Nephron (organoid): ENCODE results near the gene KLHL17.
A peak's percentile ranks its signal among the peaks of the same experiment; 100 is the strongest.

Experiments used
- H3K27ac Mint-ChIP-seq, 3 experiments: 2 replicates each; pipeline ENCODE4 v1.8.0; 2020; ENCODE audit warnings: mixed read lengths in 3 of 3, mild to moderate bottlenecking in 2 of 3, moderate library complexity in 1 of 3
- H3K27me3 Mint-ChIP-seq: 2 replicates; pipeline ENCODE4 v1.8.0; 2021; ENCODE audit warnings: low read depth, mild to moderate bottlenecking, moderate library complexity, mixed read lengths
- H3K36me3 Mint-ChIP-seq: 2 replicates; pipeline ENCODE4 v1.8.0; 2020; ENCODE audit warnings: low read depth, mixed read lengths
- H3K4me1 Mint-ChIP-seq: 2 replicates; pipeline ENCODE4 v1.8.0; 2020; ENCODE audit warnings: mixed read lengths
- H3K4me3 Mint-ChIP-seq, 3 experiments: 2 replicates each; pipeline ENCODE4 v1.8.0; 2020; ENCODE audit warnings: mild to moderate bottlenecking in 3 of 3, mixed read lengths in 3 of 3, moderate library complexity in 2 of 3
- H3K9me3 Mint-ChIP-seq: 2 replicates; pipeline ENCODE4 v1.8.0; 2020; ENCODE audit warnings: mixed read lengths
- TF ChIP-seq, protein P1 (sequence below), 3 experiments: fragments of 200-600 bp; sonication (generic); IDR thresholded peaks; one replicate each; pipeline ENCODE4 v1.5.0; 2021; ENCODE audit warnings: antibody characterized with exemption in 3 of 3; ENCODE audit not compliant: unreplicated experiment in 3 of 3

Gene KLHL17

DNA sequence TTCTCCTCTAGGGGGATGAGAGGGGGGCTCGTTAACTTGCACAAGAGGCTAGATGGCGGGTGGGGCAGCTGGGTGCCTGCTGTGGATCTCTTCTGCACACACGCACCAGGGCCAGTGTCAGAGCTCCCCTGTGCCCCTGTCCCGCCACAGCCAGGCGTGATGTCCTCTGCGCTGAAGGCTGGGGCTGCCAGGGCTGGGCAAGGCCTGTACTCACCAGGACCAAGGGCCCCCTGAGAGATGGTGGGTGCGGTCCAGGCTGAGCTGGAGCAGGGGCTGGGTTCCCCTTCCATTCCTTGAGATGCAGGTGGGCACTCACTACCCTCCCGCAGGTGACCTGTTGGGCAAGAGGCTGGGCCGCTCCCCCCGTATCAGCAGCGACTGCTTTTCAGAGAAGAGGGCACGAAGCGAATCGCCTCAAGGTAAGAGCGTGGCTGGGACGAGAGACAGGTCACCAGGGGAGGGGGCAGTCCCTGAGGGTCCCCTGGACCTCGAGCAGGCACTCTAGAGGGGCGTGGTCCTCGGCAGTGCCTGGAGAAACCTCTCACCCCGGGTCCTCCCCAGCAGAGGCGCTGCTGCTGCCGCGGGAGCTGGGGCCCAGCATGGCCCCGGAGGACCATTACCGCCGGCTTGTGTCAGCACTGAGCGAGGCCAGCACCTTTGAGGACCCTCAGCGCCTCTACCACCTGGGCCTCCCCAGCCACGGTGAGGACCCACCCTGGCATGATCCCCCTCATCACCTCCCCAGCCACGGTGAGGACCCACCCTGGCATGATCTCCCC, 21.5 kb upstream of the KLHL17 start:
- peaks cover 23% of the 10 kb centered on the region for H3K27me3 Mint-ChIP-seq
- TF ChIP-seq, protein P1, sequence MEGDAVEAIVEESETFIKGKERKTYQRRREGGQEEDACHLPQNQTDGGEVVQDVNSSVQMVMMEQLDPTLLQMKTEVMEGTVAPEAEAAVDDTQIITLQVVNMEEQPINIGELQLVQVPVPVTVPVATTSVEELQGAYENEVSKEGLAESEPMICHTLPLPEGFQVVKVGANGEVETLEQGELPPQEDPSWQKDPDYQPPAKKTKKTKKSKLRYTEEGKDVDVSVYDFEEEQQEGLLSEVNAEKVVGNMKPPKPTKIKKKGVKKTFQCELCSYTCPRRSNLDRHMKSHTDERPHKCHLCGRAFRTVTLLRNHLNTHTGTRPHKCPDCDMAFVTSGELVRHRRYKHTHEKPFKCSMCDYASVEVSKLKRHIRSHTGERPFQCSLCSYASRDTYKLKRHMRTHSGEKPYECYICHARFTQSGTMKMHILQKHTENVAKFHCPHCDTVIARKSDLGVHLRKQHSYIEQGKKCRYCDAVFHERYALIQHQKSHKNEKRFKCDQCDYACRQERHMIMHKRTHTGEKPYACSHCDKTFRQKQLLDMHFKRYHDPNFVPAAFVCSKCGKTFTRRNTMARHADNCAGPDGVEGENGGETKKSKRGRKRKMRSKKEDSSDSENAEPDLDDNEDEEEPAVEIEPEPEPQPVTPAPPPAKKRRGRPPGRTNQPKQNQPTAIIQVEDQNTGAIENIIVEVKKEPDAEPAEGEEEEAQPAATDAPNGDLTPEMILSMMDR (IDR thresholded peaks at IDR 0.05; ENCODE audit: unreplicated experiment in 3 of 3) = peak in 1 of 3 experiments; percentile 15
- peaks cover under 1% of the 10 kb centered on the region for H3K36me3 Mint-ChIP-seq
- H3K4me3 Mint-ChIP-seq = peak overlapping the region; percentile 21 to 38 (median 34)
- H3K4me1 Mint-ChIP-seq = peaks cover 28% of the 10 kb centered on the region
- H3K27ac Mint-ChIP-seq = peak overlapping the region; percentile 84 to 93 (median 85)
- no peaks in the 10 kb centered on the region for H3K9me3 Mint-ChIP-seq

DNA sequence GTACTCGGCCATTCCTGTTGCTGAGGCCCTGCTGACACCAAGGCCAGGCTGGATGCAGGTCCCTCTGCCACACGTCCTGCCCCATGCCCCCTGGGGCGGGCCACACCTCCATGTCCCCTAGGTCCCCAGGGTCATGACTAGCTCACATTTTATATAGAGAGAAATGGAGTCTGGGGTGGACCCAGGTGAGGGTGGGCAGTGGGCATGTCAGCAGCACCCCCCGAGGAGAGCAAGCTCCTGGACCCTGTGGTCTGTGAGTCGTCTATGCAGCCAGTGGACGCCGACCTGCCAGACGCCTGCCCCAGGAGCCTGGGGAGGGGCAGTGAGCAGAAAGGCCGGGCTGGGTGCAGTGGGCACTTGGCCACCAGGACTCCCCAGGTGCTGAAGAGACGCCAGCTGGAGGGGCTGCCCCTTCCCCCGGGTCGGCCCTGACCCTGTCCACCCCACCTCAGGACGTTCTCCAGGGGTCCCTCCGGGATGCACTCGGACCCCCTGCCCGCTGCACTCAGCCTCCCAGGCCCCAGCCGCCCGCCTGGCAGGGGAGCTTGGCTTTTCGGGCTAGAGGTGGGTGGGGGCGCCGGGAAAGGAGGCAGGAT, 20.8 kb upstream of the KLHL17 start:
- peaks cover 6% of the 10 kb centered on the region for H3K36me3 Mint-ChIP-seq
- TF ChIP-seq, protein P1 (IDR thresholded peaks at IDR 0.05; ENCODE audit: unreplicated experiment in 3 of 3) = no peak
- peak overlapping the region; percentile 9 to 38 (median 34) for H3K4me3 Mint-ChIP-seq
- peaks cover 26% of the 10 kb centered on the region for H3K27me3 Mint-ChIP-seq
- H3K9me3 Mint-ChIP-seq = no peaks in the 10 kb centered on the region
- H3K27ac Mint-ChIP-seq = peak overlapping the region; percentile 59 to 93 (median 91)
- H3K4me1 Mint-ChIP-seq = peaks cover 35% of the 10 kb centered on the region

DNA sequence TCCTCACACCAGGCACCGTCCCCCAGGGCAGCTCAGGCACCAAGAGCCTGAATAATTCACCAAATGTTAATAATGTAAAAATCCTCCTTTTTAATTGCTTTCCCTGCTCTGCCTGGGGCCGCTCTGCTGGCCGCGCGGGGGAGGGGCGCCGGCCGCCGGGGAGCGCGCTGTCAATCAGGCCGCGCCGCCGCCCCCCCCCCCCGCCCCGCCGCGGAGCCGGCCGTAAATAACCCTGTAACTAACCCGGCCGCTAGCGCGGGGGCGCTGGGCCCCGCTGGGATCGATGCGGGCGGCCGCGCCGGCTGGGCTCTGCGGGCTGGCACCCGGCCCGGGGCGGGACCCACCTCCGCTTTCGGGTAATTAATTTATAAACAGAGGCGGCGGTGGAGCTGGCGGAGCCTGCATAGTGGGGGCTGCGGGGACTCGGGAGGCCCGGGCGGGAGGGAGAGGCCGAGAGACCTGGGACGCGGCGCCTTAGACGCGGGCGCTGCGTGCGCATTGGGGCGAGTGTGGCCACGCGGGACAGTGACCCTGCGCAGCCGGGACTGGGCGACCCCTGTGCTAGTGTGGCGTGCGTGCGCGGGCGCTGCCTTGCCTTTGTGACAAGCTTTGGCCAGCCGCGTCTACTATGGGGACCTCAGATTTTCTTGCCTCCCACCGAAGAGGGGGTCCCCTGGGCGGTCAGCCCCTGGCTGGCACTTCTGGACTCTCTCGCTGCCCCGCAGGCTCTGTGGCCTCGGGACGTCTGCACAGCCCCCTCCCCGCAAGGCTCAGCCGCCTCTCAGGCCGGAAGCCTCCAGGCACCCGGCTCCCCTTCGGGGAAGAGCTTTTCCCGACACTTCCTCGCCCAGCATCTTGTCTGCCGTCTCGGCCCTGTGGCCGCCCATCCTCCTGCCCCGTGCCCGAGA, 20.0 kb upstream of the KLHL17 start:
- H3K4me3 Mint-ChIP-seq = peak overlapping the region; percentile 52 to 56 (median 54)
- peak overlapping the region; percentile 74 to 93 (median 91) for H3K27ac Mint-ChIP-seq
- peaks cover 11% of the 10 kb centered on the region for H3K36me3 Mint-ChIP-seq
- H3K27me3 Mint-ChIP-seq = peaks cover 21% of the 10 kb centered on the region
- TF ChIP-seq, protein P1 (IDR thresholded peaks at IDR 0.05; ENCODE audit: unreplicated experiment in 3 of 3) = no peak
- no peaks in the 10 kb centered on the region for H3K9me3 Mint-ChIP-seq
- peaks cover 33% of the 10 kb centered on the region for H3K4me1 Mint-ChIP-seq

DNA sequence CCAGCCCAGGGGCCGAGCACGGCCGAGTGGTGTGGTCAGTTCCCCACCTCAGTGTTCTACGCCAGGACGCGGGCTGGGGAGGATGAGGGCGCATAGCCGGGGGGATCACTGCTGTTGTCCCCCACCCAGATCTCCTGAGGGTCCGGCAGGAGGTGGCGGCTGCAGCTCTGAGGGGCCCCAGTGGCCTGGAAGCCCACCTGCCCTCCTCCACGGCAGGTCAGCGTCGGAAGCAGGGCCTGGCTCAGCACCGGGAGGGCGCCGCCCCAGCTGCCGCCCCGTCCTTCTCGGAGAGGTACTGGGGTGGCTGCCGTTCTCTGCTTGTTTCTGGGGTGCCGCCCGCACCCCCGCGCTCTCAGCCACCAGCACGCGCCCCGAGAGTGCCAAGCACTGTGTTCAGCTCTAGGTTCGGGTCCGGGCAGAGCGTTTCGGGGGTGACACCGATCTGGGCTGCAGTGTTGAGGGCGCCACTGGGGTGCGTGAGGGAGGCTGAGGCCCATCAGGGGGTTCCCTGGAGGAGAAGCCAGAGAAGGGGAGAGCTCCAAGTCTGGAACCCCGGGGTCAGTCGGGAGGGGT, 19.3 kb upstream of the KLHL17 start:
- Mint-ChIP-seq H3K27me3 (peaks cover 17% of the 10 kb centered on the region), H3K27ac (peak overlapping the region; percentile 91 to 98 (median 93)), H3K4me1 (peaks cover 34% of the 10 kb centered on the region), H3K4me3 (peak overlapping the region; percentile 79 to 82 (median 81)), H3K9me3 (no peaks in the 10 kb centered on the region), H3K36me3 (peaks cover 17% of the 10 kb centered on the region)
- TF ChIP-seq, protein P1 (IDR thresholded peaks at IDR 0.05; ENCODE audit: unreplicated experiment in 3 of 3) = no peak

DNA sequence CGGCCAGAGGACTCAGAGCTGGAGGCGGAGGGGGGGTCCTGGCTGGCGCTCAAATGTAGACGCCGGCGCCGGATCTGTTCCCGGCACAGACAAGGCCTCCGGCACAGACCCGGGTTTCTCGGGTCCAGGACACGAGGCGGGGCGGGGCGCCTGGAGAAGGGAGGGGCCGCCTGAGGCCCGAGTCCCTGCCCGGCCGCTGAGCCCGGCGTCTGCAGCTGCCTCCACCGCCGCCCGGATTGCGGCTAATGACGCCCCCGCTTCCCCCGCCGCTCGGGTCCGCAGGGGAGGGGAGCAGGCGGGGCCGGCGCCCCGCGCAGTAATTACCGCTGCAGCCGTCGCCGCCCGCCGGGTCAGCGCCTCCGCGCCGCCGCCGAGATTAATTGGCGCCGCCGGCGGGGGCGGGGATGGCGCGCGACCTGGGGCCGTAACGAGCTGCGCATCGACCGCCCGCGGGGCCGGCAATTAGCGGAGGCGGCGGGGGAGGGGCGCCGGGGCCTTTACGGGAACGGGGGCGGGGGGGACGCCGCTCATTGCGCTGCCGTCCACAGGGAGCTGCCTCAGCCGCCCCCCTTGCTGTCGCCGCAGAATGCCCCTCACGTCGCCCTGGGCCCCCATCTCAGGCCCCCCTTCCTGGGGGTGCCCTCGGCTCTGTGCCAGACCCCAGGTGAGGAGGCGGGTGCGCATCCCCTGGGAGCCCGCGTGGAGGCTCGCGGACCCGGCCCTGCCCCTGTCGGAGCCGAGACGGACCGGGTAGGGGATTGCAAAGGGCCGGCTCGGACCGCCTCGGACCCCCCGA, 18.6 kb upstream of the KLHL17 start:
- H3K4me3 Mint-ChIP-seq = peak overlapping the region; percentile 79 to 82 (median 81)
- TF ChIP-seq, protein P1 (IDR thresholded peaks at IDR 0.05; ENCODE audit: unreplicated experiment in 3 of 3) = no peak
- H3K27ac Mint-ChIP-seq = peak overlapping the region; percentile 91 to 98 (median 93)
- peaks cover 34% of the 10 kb centered on the region for H3K4me1 Mint-ChIP-seq
- no peaks in the 10 kb centered on the region for H3K9me3 Mint-ChIP-seq
- peaks cover 18% of the 10 kb centered on the region for H3K36me3 Mint-ChIP-seq
- peaks cover 14% of the 10 kb centered on the region for H3K27me3 Mint-ChIP-seq
